K562 (cell line): ENCODE data around the gene CD160. TPM values are rescaled to one million over a fixed set of nuclear protein-coding genes. Genes with fewer than 3 reads are reported as not detected.
"Not testable (repeated sequence)": the region's sequence is repeated elsewhere in the genome, so short reads cannot be mapped to it uniquely, and the experiment has no call there.

ENCODE experiments used
- ATAC-seq: fragments of 200-7000 bp; cut with Tn5 transposase; 3 replicates; pipeline ENCODE4 v1.9.1; 2020; ENCODE audit warnings: moderate library complexity
- BruUV-seq: library from RNA; stranded (reverse); fragments of 400-500 nt; replicated peaks from 2 replicates; lab custom pipeline; 2021; lab: Mats Ljungman, UMichigan
- CTCF ChIA-PET: fragments of 300-600 bp; formaldehyde crosslinking; extraction: SDS; loops from one replicate; lab custom pipeline; 2021; ENCODE audit warnings: low intra/inter-chr PET ratio; lab: Yijun Ruan, JAX
- POLR2A ChIA-PET: fragments of 300-600, 350-650 bp; sonication (Branson Sonifier 250); formaldehyde crosslinking; extraction: SDS; loops from one replicate; lab custom pipeline; 2021; ENCODE audit warnings: antibody characterized with exemption, inconsistent platforms; lab: Yijun Ruan, JAX
- DNase-seq, 4 experiments: peaks; one replicate each; pipeline versions ENCODE4 v3.0.0 to v3.0.0-alpha.2; 2011 to 2018; ENCODE audit warnings: low spot score in 3 of 4, mixed read lengths in 3 of 4; ENCODE audit errors: extremely low read depth in 1 of 4
- FAIRE-seq: peaks from 2 replicates; lab custom pipeline; 2011; peaks lifted over from hg19 to GRCh38; lab: Jason Lieb, UNC
- H2AFZ ChIP-seq: 2 replicates; pipeline ENCODE4 v1.6.0; 2011; ENCODE audit warnings: low read depth, low read length, control low read depth, inconsistent platforms
- H3K27ac ChIP-seq: fragments of 200-600 bp; 3 replicates; pipeline ENCODE4 v1.8.0; 2011; ENCODE audit warnings: low read depth, mild to moderate bottlenecking, control low read depth, inconsistent platforms, low read length, moderate library complexity, mixed read lengths; ENCODE audit errors: extremely low read depth
- H3K27me3 ChIP-seq, 2 experiments: fragments of 300-600 bp in 1 of 2; 2 replicates in 1 of 2; 3 replicates in 1 of 2; pipeline versions ENCODE4 v1.6.0 to v1.8.0; 2011; ENCODE audit warnings: inconsistent platforms in 2 of 2, low read length in 2 of 2, mild to moderate bottlenecking in 1 of 2, mixed read lengths in 1 of 2, moderate library complexity in 1 of 2; ENCODE audit not compliant: control insufficient read depth in 2 of 2, insufficient read depth in 2 of 2
- H3K36me3 ChIP-seq: fragments of 300-600 bp; 3 replicates; pipeline ENCODE4 v1.8.0; 2011; ENCODE audit warnings: mild to moderate bottlenecking, low read length, inconsistent platforms; ENCODE audit not compliant: control insufficient read depth, insufficient read depth
- H3K4me1 ChIP-seq, 2 experiments: fragments of 200-600 bp in 1 of 2; replicated peaks in 1 of 2; 2 replicates in 1 of 2; 3 replicates in 1 of 2; pipeline versions ENCODE4 v1.5.1 to v1.8.0; 2011; ENCODE audit warnings: inconsistent platforms in 2 of 2, low read length in 2 of 2, mild to moderate bottlenecking in 1 of 2, mixed read lengths in 1 of 2, moderate library complexity in 1 of 2; ENCODE audit not compliant: control insufficient read depth in 2 of 2, insufficient read depth in 2 of 2
- H3K4me2 ChIP-seq: 2 replicates; pipeline ENCODE4 v1.6.1; 2011; ENCODE audit warnings: low read length, control low read depth, inconsistent platforms, mixed read lengths; ENCODE audit not compliant: insufficient read depth
- H3K4me3 ChIP-seq: fragments of 200-600 bp; sonication (generic), shearing (Covaris generic); 2 replicates; pipeline ENCODE4 v1.5.1; 2016; ENCODE audit warnings: control low read depth, inconsistent platforms
- H3K79me2 ChIP-seq: fragments of 200-600 bp; 3 replicates; pipeline ENCODE4 v1.8.0; 2011; ENCODE audit warnings: low read length, inconsistent platforms; ENCODE audit not compliant: control insufficient read depth, insufficient read depth
- H3K9ac ChIP-seq, 2 experiments: 2 replicates each; pipeline versions ENCODE4 v1.6.0 to v1.6.1; 2011; ENCODE audit warnings: low read depth in 2 of 2, low read length in 2 of 2, control low read depth in 1 of 2, inconsistent platforms in 1 of 2, mild to moderate bottlenecking in 1 of 2, mixed read lengths in 1 of 2; ENCODE audit not compliant: insufficient read depth in 1 of 2
- H3K9me1 ChIP-seq: one replicate; pipeline ENCODE4 v1.6.0; 2011; ENCODE audit warnings: inconsistent platforms, mild to moderate bottlenecking, low read length, moderate library complexity; ENCODE audit not compliant: control insufficient read depth, insufficient read depth
- H3K9me3 ChIP-seq: replicated peaks from 2 replicates; pipeline ENCODE4 v1.5.1; 2011; ENCODE audit warnings: low read depth, low read length, inconsistent platforms; ENCODE audit not compliant: control insufficient read depth, insufficient read depth
- H4K20me1 ChIP-seq: replicated peaks from 2 replicates; pipeline ENCODE4 v1.6.1; 2011; ENCODE audit warnings: low read length, inconsistent platforms, mixed read lengths; ENCODE audit not compliant: control insufficient read depth, insufficient read depth
- GTF3C2 ChIP-seq: IDR thresholded peaks from 3 replicates; pipeline ENCODE4 v1.6.1; 2011; ENCODE audit warnings: borderline replicate concordance, mild to moderate bottlenecking, moderate library complexity; ENCODE audit not compliant: insufficient read length; ENCODE audit errors: extremely low read depth
- HMG20A ChIP-seq: fragments of 450-650 bp; formaldehyde crosslinking; conservative IDR thresholded peaks from 2 replicates; pipeline ENCODE4 v1.4.0; 2020; ENCODE audit warnings: mild to moderate bottlenecking, mixed read lengths
- HOXB6 ChIP-seq: fragments of 250-450 bp; sonication (Bioruptor Pico); IDR thresholded peaks from 2 replicates; pipeline ENCODE4 v1.5.1; 2022; ENCODE audit warnings: mild to moderate bottlenecking, borderline replicate concordance
- KDM5B ChIP-seq: fragments of 200-600 bp; sonication (generic); IDR thresholded peaks from 2 replicates; pipeline ENCODE4 v1.6.1; 2012; ENCODE audit warnings: low read depth, mild to moderate bottlenecking, moderate library complexity, low read length, control low read depth, inconsistent platforms; ENCODE audit not compliant: insufficient replicate concordance
- MAX ChIP-seq: sonication (generic); formaldehyde crosslinking; IDR thresholded peaks from 2 replicates; pipeline ENCODE4 v1.9.0; 2022; ENCODE audit warnings: mild to moderate bottlenecking, missing genetic modification reagents
- TCF15 ChIP-seq: fragments of 250-450 bp; sonication (Bioruptor Pico); IDR thresholded peaks from 2 replicates; pipeline ENCODE4 v1.8.0; 2022; ENCODE audit warnings: moderate library complexity, mild to moderate bottlenecking, inconsistent platforms
- ZC3H11A ChIP-seq: IDR thresholded peaks from 2 replicates; pipeline ENCODE4 v1.6.1; 2012; ENCODE audit warnings: low read depth, low read length, improper control_type of control experiment
- ZNF280A ChIP-seq: fragments of 450-650 bp; IDR thresholded peaks from 2 replicates; pipeline ENCODE4 v1.6.1; 2018; ENCODE audit warnings: mild to moderate bottlenecking, low read depth; ENCODE audit not compliant: partially characterized antibody
- WGBS: fragments of 100-300 bp; shearing (Covaris generic); methylation state at CpG from one replicate; pipeline ENCODE4 v1.1.6; 2016; ENCODE audit warnings: low coverage, mixed read lengths; ENCODE audit not compliant: insufficient coverage; ENCODE audit errors: missing lambda C conversion rate; 5-methylcytosine and 5-hydroxymethylcytosine counted together
- in situ Hi-C: fragments of 300-500 bp; cut with MboI; formaldehyde crosslinking; loops from 4 replicates; pipeline ENCODE4 v1.15.0; 2018; ENCODE audit warnings: inconsistent platforms, mixed read lengths
- intact Hi-C: fragments of 100-400 bp; cut with micrococcal nuclease; formaldehyde crosslinking; loops from 2 replicates; pipeline ENCODE4 v1.14.2; 2022
- polyA plus RNA-seq, 8 experiments: library from polyadenylated mRNA; depleted of rRNA in 4 of 8; stranded (reverse) in 5 of 8; unstranded in 3 of 8; fragments of >200 nt; fragmentation: Nextera tagmentation in 2 of 8; fragmentation: Illumina TruSeq in 1 of 8; extraction: Ambion mirVana in 2 of 8; extraction: Trizol in 1 of 8; gene quantifications; 2 replicates each; pipeline versions ENCODE4 v1.2.1 to v1.2.3, GENCODE V29; 2011 to 2014; ENCODE audit warnings: inconsistent platforms in 1 of 8, missing spikeins in 1 of 8
- total RNA-seq, 7 experiments: library from RNA; depleted of rRNA in 6 of 7; stranded (reverse); fragments of >200 nt in 6 of 7; fragmentation: Illumina TruSeq in 2 of 7; extraction: Trizol in 2 of 7; gene quantifications; 2 replicates each; pipeline versions ENCODE4 v1.2.1 to v1.2.3, GENCODE V29; 2011 to 2021; ENCODE audit warnings: low replicate concordance in 1 of 7

Gene CD160
- total and polyA plus RNA-seq, 9 of the 15 experiments (the other 6 are each of a cell fraction or from before 2014, with no cell fraction given): 0.01 TPM; not detected in 8

GRCh38 chr1:145718465-145718864, 834 bp upstream of the CD160 start:
- BruUV-seq, H2AFZ ChIP-seq, H3K36me3 ChIP-seq, intact Hi-C loops, H3K9ac ChIP-seq, POLR2A ChIA-PET, in situ Hi-C loops, H4K20me1 ChIP-seq, H3K27me3 ChIP-seq, H3K27ac ChIP-seq, H3K79me2 ChIP-seq, ATAC-seq, H3K4me1 ChIP-seq, DNase-seq, FAIRE-seq, H3K9me1 ChIP-seq, H3K4me2 ChIP-seq, H3K4me3 ChIP-seq, H3K9me3 ChIP-seq: not testable (repeated sequence)
- 36% methylated on average over 5 of the region's 5 CpGs for WGBS
- CTCF ChIA-PET: interaction anchor here (1.2 kb wide), 1 partner anchor 8 kb away, joined by 4 read pairs; no protein-coding TSS in a partner anchor
- 0 out of 2 replicates have a peak, but pooled peaks have one; percentile 53 for TF ChIP-seq ZC3H11A

- H2AFZ ChIP-seq: peak overlapping the region; percentile 67
- H3K9ac ChIP-seq: no peak overlapping the region
- no peaks in the 10 kb centered on the region for H3K79me2 ChIP-seq
- 13% methylated on average over 5 of the region's 5 CpGs for WGBS
- H3K4me3 ChIP-seq: no peak overlapping the region
- no peaks in the 10 kb centered on the region for H4K20me1 ChIP-seq
- ATAC-seq: no peak
- POLR2A ChIA-PET: interaction anchor here (0.6 to 1.1 kb wide), 4 partner anchors 9 to 305 kb away, joined by 3 to 4 read pairs (median 3); no protein-coding TSS in a partner anchor
- 0 out of 5 replicates have a peak, but pooled peaks cover 0 to 6% of the 10 kb centered on the region in 2 experiments for H3K27me3 ChIP-seq
- CTCF ChIA-PET: no interaction called here
- H3K36me3 ChIP-seq: no peaks in the 10 kb centered on the region
- no peak overlapping the region for H3K27ac ChIP-seq
- H3K4me1 ChIP-seq: peaks cover 4 to 9% of the 10 kb centered on the region in 2 experiments; a peak in 3 of 5 replicates
- no TSS peak for BruUV-seq
- no peaks in the 10 kb centered on the region for H3K9me3 ChIP-seq
- DNase-seq: no peak
- peak; percentile 40 for FAIRE-seq
- peak overlapping the region; percentile 64; the same call in 1 of the 2 replicates for H3K4me2 ChIP-seq
- intact Hi-C loops (loop anchor here (5.0 to 10.0 kb wide), 2 partner anchors 123 to 294 kb away; no protein-coding TSS in a partner anchor), in situ Hi-C loops (no loop called here)
- no peaks in the 10 kb centered on the region for H3K9me1 ChIP-seq
- no peak for TF ChIP-seq ZNF280A
- no peak for TF ChIP-seq MAX (CRISPR knock-in tag)
- no peak for TF ChIP-seq HMG20A (CRISPR knock-in tag)
- no peak for TF ChIP-seq KDM5B
- no peak for TF ChIP-seq TCF15 (CRISPR knock-in tag)
- no peak for TF ChIP-seq HOXB6
- no peak for TF ChIP-seq GTF3C2
These were observed 1.2 kb downstream of the CD160 start for GRCh38 chr1:145720556-145720877.
